Measurements from ENCODE around the gene ABHD2. TPM values are rescaled to one million over a fixed set of nuclear protein-coding genes. Genes with fewer than 3 reads are reported as not detected.

The ABHD2 gene
- total and polyA plus RNA-seq, 2 donors (not counting 3 experiments of a cell fraction or from before 2014, with no cell fraction given): 14.0 to 62.2 TPM

GRCh38 chr15:89205991-89206585 lies 117.8 kb downstream of the ABHD2 start:
- Histone ChIP-seq H3K4me1 (ENCODE audit: control insufficient read depth, extremely low read depth, insufficient read depth, low read length) (peaks cover 2% of the 10 kb centered on the region), H3K4me2 (ENCODE audit: insufficient read depth, low read length) (no peak overlapping the region), H3K27me3 (ENCODE audit: control insufficient read depth in 2 of 2, insufficient read depth in 2 of 2, low read length in 2 of 2) (no peaks in the 10 kb centered on the region), H3K9me3 (replicated peaks; ENCODE audit: control insufficient read depth, insufficient read depth, low read length) (no peaks in the 10 kb centered on the region), H4K20me1 (replicated peaks; ENCODE audit: control insufficient read depth, extremely low read depth, insufficient read depth, low read length) (no peaks in the 10 kb centered on the region), H3K79me2 (ENCODE audit: control insufficient read depth, insufficient read depth, low read length) (no peaks in the 10 kb centered on the region), H2AFZ (ENCODE audit: low read depth, low read length) (no peak overlapping the region), H3K36me3 (ENCODE audit: control insufficient read depth in 2 of 2, extremely low read depth in 1 of 2, insufficient read depth in 2 of 2, low read length in 2 of 2) (no peaks in the 10 kb centered on the region), H3K27ac (ENCODE audit: insufficient read depth, low read depth, low read length) (no peak overlapping the region), H3K4me3 (replicated peaks in 1 of 3; ENCODE audit: insufficient read depth in 1 of 3, low read depth in 1 of 3, low read length in 3 of 3) (no peak overlapping the region), H3K9ac (replicated peaks; ENCODE audit: extremely low read depth, insufficient read depth, low read length) (no peak overlapping the region), H3K9me1 (replicated peaks; ENCODE audit: control insufficient read depth, extremely low read depth, insufficient read depth, low read length) (no peaks in the 10 kb centered on the region)
- ChIA-PET POLR2A (interaction anchor here (0.9 kb wide), 1 partner anchor 101 kb away, joined by 3 read pairs; no protein-coding TSS in a partner anchor), CTCF (interaction anchor here (0.6 to 3.2 kb wide), 75 partner anchors 9 to 550 kb away, joined by 3 to 104 read pairs (median 5); partner anchors contain the start of genes ABHD2, FANCI, HAPLN3 and POLG)
- no TSS peak for BruUV-seq (replicated peaks)
- DNase-seq (ENCODE audit: low read depth, low spot score): no peak
- dilution Hi-C loops (cut with MboI; ENCODE audit: extremely low pct_ligation_motif_present, low sequenced_read_pairs) (no loop called here), intact Hi-C loops (cut with micrococcal nuclease) (no loop called here)
- TF ChIP-seq GATA2 (IDR thresholded peaks at IDR 0.05; ENCODE audit: insufficient read depth, insufficient read length, low read depth, low read length): no peak
- TF ChIP-seq MYC (IDR thresholded peaks at IDR 0.05; ENCODE audit: low read depth, low read length): no peak
- no peak for TF ChIP-seq EZH2 (IDR thresholded peaks at IDR 0.05; ENCODE audit: borderline replicate concordance, low read depth, low read length, severe bottlenecking)
- TF ChIP-seq, protein P1, sequence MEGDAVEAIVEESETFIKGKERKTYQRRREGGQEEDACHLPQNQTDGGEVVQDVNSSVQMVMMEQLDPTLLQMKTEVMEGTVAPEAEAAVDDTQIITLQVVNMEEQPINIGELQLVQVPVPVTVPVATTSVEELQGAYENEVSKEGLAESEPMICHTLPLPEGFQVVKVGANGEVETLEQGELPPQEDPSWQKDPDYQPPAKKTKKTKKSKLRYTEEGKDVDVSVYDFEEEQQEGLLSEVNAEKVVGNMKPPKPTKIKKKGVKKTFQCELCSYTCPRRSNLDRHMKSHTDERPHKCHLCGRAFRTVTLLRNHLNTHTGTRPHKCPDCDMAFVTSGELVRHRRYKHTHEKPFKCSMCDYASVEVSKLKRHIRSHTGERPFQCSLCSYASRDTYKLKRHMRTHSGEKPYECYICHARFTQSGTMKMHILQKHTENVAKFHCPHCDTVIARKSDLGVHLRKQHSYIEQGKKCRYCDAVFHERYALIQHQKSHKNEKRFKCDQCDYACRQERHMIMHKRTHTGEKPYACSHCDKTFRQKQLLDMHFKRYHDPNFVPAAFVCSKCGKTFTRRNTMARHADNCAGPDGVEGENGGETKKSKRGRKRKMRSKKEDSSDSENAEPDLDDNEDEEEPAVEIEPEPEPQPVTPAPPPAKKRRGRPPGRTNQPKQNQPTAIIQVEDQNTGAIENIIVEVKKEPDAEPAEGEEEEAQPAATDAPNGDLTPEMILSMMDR (IDR thresholded peaks at IDR 0.05; ENCODE audit: extremely low read depth in 1 of 2, insufficient read depth in 1 of 2, low read depth in 1 of 2, low read length in 2 of 2): no peak
- TF ChIP-seq POLR2AphosphoS5 (IDR thresholded peaks at IDR 0.05; ENCODE audit: insufficient read depth, low read depth, low read length): no peak
- no peak for TF ChIP-seq MAX (IDR thresholded peaks at IDR 0.05; ENCODE audit: insufficient read depth, insufficient read length)
- no peak for TF ChIP-seq FOS (IDR thresholded peaks at IDR 0.05; ENCODE audit: borderline replicate concordance, insufficient read depth, low read length)
- no peak for TF ChIP-seq JUN (IDR thresholded peaks at IDR 0.05; ENCODE audit: borderline replicate concordance, insufficient read depth, insufficient read length, low read depth)
- no peak for TF ChIP-seq POLR2A (IDR thresholded peaks at IDR 0.05; ENCODE audit: low read depth, low read length)
- FAIRE-seq: no peak

Measured in endothelial cell of umbilical vein (primary cell).